ENCODE results near the gene AGTRAP. TPM values are rescaled to one million over a fixed set of nuclear protein-coding genes. Genes with fewer than 3 reads are reported as not detected.

The AGTRAP gene
- total RNA-seq, 2 experiments from 2014 or later, result 21.3 to 21.8 TPM

GRCh38 chr1:11768821-11769220 lies 32.9 kb downstream of the AGTRAP start:
- Histone ChIP-seq H3K9me3 (ENCODE audit: control insufficient read depth in 1 of 2, insufficient read depth in 1 of 2, low read length in 2 of 2) (no peaks in the 10 kb centered on the region), H3K4me3 (ENCODE audit: low read length) (no peak overlapping the region), H3K36me3 (ENCODE audit: insufficient read depth, low read length) (no peaks in the 10 kb centered on the region), H3K4me1 (ENCODE audit: insufficient read depth, low read length) (no peaks in the 10 kb centered on the region), H3K27ac (ENCODE audit: low read depth in 1 of 2, low read length in 2 of 2) (no peak overlapping the region), H3K27me3 (ENCODE audit: control insufficient read depth in 1 of 2, insufficient read depth in 2 of 2, low read length in 2 of 2) (peaks cover under 1 to 3% of the 10 kb centered on the region in 2 experiments)
- ChIA-PET POLR2A (no interaction called here), CTCF (no interaction called here)
- H3K27ac Mint-ChIP-seq, result no peak overlapping the region
- no peaks in the 10 kb centered on the region for H3K36me3 Mint-ChIP-seq (ENCODE audit: low read depth)
- H3K4me1 Mint-ChIP-seq (ENCODE audit: low read depth), result no peaks in the 10 kb centered on the region
- no peak overlapping the region for H3K4me3 Mint-ChIP-seq
- TF ChIP-seq CTCF (IDR thresholded peaks at IDR 0.05), result no peak
- ATAC-seq (ENCODE audit: poor library complexity), result no peak
- no peaks in the 10 kb centered on the region for H3K9me3 Mint-ChIP-seq
- peaks cover 2% of the 10 kb centered on the region for H3K27me3 Mint-ChIP-seq
- no peak for DNase-seq
- intact Hi-C loops (cut with DNase I, micrococcal nuclease), result no loop called here

GRCh38 chr1:11769274-11769673 lies 33.3 kb downstream of the AGTRAP start:
- H3K9me3 Mint-ChIP-seq, result no peaks in the 10 kb centered on the region
- no peak for ATAC-seq (ENCODE audit: poor library complexity)
- ChIA-PET POLR2A (no interaction called here), CTCF (no interaction called here)
- H3K36me3 Mint-ChIP-seq (ENCODE audit: low read depth), result no peaks in the 10 kb centered on the region
- no peak for TF ChIP-seq CTCF (IDR thresholded peaks at IDR 0.05)
- no peaks in the 10 kb centered on the region for H3K4me1 ChIP-seq (ENCODE audit: insufficient read depth, low read length)
- H3K27ac Mint-ChIP-seq, result no peak overlapping the region
- no peaks in the 10 kb centered on the region for H3K9me3 ChIP-seq (ENCODE audit: control insufficient read depth in 1 of 2, insufficient read depth in 1 of 2, low read length in 2 of 2)
- H3K4me3 Mint-ChIP-seq, result no peak overlapping the region
- DNase-seq, result no peak
- H3K36me3 ChIP-seq (ENCODE audit: insufficient read depth, low read length), result no peaks in the 10 kb centered on the region
- intact Hi-C loops (cut with DNase I, micrococcal nuclease), result no loop called here
- H3K27ac ChIP-seq (ENCODE audit: low read depth in 1 of 2, low read length in 2 of 2), result no peak overlapping the region
- H3K4me3 ChIP-seq (ENCODE audit: low read length), result no peak overlapping the region
- no peaks in the 10 kb centered on the region for H3K27me3 ChIP-seq (ENCODE audit: control insufficient read depth in 1 of 2, insufficient read depth in 2 of 2, low read length in 2 of 2)
- H3K27me3 Mint-ChIP-seq, result no peaks in the 10 kb centered on the region
- no peaks in the 10 kb centered on the region for H3K4me1 Mint-ChIP-seq (ENCODE audit: low read depth)

DNA sequence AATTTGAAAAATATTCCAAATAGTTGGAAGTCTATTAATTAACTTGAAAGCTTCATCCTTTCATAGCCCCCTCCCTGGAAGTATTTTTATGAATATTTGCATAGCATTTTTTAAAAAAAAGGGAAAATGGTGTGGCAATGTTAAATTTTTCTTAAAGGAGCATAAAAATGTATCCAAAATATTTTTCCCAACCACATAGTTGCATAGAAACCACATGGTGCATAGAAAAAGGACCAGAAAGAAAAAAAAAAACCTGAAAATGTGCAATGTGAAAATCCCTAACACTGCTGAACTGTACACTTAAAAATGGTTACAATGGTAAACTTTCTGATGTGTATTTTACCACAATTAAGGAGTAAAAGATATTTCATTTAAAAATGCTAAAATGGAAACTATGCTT lies 34.1 kb downstream of the AGTRAP start:
- TF ChIP-seq CTCF (IDR thresholded peaks at IDR 0.05), result no peak
- Histone ChIP-seq H3K4me1 (ENCODE audit: insufficient read depth, low read length) (no peaks in the 10 kb centered on the region), H3K9me3 (ENCODE audit: control insufficient read depth in 1 of 2, insufficient read depth in 1 of 2, low read length in 2 of 2) (no peaks in the 10 kb centered on the region), H3K36me3 (ENCODE audit: insufficient read depth, low read length) (no peaks in the 10 kb centered on the region), H3K27ac (ENCODE audit: low read depth in 1 of 2, low read length in 2 of 2) (no peak overlapping the region), H3K4me3 (ENCODE audit: low read length) (no peak overlapping the region), H3K27me3 (ENCODE audit: control insufficient read depth in 1 of 2, insufficient read depth in 2 of 2, low read length in 2 of 2) (no peaks in the 10 kb centered on the region)
- no peaks in the 10 kb centered on the region for H3K4me1 Mint-ChIP-seq (ENCODE audit: low read depth)
- intact Hi-C loops (cut with DNase I, micrococcal nuclease), result no loop called here
- DNase-seq, result no peak
- H3K36me3 Mint-ChIP-seq (ENCODE audit: low read depth), result no peaks in the 10 kb centered on the region
- no peak overlapping the region for H3K4me3 Mint-ChIP-seq
- no peaks in the 10 kb centered on the region for H3K9me3 Mint-ChIP-seq
- no peak overlapping the region for H3K27ac Mint-ChIP-seq
- no peak for ATAC-seq (ENCODE audit: poor library complexity)
- H3K27me3 Mint-ChIP-seq, result no peaks in the 10 kb centered on the region
- ChIA-PET POLR2A (no interaction called here), CTCF (no interaction called here)

Data from CD4-positive, alpha-beta T cell (primary cell).